Esophagus squamous epithelium (tissue), 5 donors: ENCODE measurements around the gene NUP133. TPM values are rescaled to one million over a fixed set of nuclear protein-coding genes. Genes with fewer than 3 reads are reported as not detected.

Experiments used
- DNase-seq: peaks from one replicate; lab custom pipeline; 2025; lab: John Stamatoyannopoulos, UW
- H3K27ac ChIP-seq, 4 donors: fragments of 200-600 bp; sonication (generic); one replicate each; pipeline ENCODE4 v1.5.1; 2016 to 2019; ENCODE audit warnings: mild to moderate bottlenecking in 1 of 4
- H3K27me3 ChIP-seq, 4 donors: fragments of 200-600 bp; sonication (generic); 1 replicate in 3 of 4; 2 replicates in 1 of 4; pipeline versions ENCODE4 v1.5.1 to v1.6.0; 2017 to 2021; ENCODE audit warnings: antibody characterized with exemption in 1 of 4
- H3K36me3 ChIP-seq, 3 donors: fragments of 200-600 bp; sonication (generic); one replicate each; pipeline ENCODE4 v1.5.1; 2016 to 2019
- H3K4me1 ChIP-seq, 3 donors: fragments of 200-600 bp; sonication (generic); one replicate each; pipeline ENCODE4 v1.5.1; 2017 to 2019
- H3K4me3 ChIP-seq, 4 donors: fragments of 200-600 bp; sonication (generic); 1 replicate in 3 of 4; 2 replicates in 1 of 4; pipeline ENCODE4 v1.5.1; 2016 to 2019; ENCODE audit warnings: mild to moderate bottlenecking in 2 of 4, moderate library complexity in 1 of 4
- H3K9me3 ChIP-seq, 3 donors: fragments of 200-600 bp; sonication (generic); one replicate each; pipeline ENCODE4 v1.5.1; 2016 to 2019
- POLR2A ChIP-seq, 4 donors: fragments of 450-650 bp; IDR thresholded peaks; one replicate each; pipeline ENCODE4 v1.6.1; 2017; ENCODE audit warnings: antibody characterized with exemption in 4 of 4, mild to moderate bottlenecking in 4 of 4, moderate library complexity in 3 of 4
- WGBS, 2 donors: methylation state at CpG; one replicate each; pipeline ENCODE4 v1.1.5; 2018; 5-methylcytosine and 5-hydroxymethylcytosine counted together
- intact Hi-C: fragments of 100-400 bp; cut with DNase I; formaldehyde crosslinking; loops from one replicate; pipeline ENCODE4 v1.15.0; 2022
- total RNA-seq, 4 donors: library from RNA; depleted of rRNA; stranded (reverse); fragments of >200 nt; gene quantifications; one replicate each; pipeline ENCODE4 v1.1.0, GENCODE V29; 2016
- TF ChIP-seq, protein P1 (sequence below), 6 experiments: fragments of 450-650 bp in 4 of 6; fragments of 200-600 bp in 2 of 6; sonication (generic) in 2 of 6; IDR thresholded peaks; one replicate each; pipeline ENCODE4 v1.5.1; 2016 to 2019; ENCODE audit warnings: antibody characterized with exemption in 6 of 6, mild to moderate bottlenecking in 4 of 6, moderate library complexity in 4 of 6
- donor health status: DM: yes; HTN: yes; CAD: no.

Gene NUP133
- total RNA-seq, 4 donors from 2014 or later, result 11.1 to 29.3 (median 22.0) TPM

- no peaks in the 10 kb centered on the region for H3K9me3 ChIP-seq
- H3K4me1 ChIP-seq, result no peaks in the 10 kb centered on the region
- H3K4me3 ChIP-seq, result no peak overlapping the region
- intact Hi-C loops, result no loop called here
- peaks cover 0 to 97% (median 10%) of the 10 kb centered on the region in 3 donors for H3K36me3 ChIP-seq
- H3K27ac ChIP-seq, result no peak overlapping the region
- DNase-seq, result no peak
- TF ChIP-seq, protein P1, sequence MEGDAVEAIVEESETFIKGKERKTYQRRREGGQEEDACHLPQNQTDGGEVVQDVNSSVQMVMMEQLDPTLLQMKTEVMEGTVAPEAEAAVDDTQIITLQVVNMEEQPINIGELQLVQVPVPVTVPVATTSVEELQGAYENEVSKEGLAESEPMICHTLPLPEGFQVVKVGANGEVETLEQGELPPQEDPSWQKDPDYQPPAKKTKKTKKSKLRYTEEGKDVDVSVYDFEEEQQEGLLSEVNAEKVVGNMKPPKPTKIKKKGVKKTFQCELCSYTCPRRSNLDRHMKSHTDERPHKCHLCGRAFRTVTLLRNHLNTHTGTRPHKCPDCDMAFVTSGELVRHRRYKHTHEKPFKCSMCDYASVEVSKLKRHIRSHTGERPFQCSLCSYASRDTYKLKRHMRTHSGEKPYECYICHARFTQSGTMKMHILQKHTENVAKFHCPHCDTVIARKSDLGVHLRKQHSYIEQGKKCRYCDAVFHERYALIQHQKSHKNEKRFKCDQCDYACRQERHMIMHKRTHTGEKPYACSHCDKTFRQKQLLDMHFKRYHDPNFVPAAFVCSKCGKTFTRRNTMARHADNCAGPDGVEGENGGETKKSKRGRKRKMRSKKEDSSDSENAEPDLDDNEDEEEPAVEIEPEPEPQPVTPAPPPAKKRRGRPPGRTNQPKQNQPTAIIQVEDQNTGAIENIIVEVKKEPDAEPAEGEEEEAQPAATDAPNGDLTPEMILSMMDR (IDR thresholded peaks at IDR 0.05), result no peak
- no peak for TF ChIP-seq POLR2A (IDR thresholded peaks at IDR 0.05)
- H3K27me3 ChIP-seq, result no peaks in the 10 kb centered on the region
- 90% methylated on average over 11 of the region's 11 CpGs for WGBS, 2 donors
Measured at GRCh38 chr1:229447809-229448252, 60.3 kb downstream of the NUP133 start.

DNA sequence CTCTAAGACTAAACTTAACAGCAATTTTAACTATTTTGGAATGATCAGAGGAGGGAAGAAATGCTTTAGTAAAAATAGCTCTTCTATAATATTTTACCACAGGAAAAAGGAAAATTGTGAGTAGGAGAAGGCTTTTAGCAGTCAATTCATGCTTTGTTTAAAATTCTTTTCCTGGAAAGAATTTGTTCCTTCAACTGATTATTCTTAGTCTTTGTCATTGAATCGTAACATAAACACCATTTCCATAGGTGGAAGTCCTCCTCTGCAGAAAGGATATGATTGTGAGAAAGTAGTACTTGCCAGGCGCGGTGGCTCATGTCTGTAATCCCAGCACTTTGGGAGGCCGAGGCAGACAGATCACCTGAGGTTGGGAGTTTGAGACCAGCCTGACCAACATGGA is 62.3 kb downstream of the NUP133 start:
- WGBS, 2 donors, result 97 to 98% methylated on average over 3 of the region's 4 CpGs
- no peak overlapping the region for H3K27ac ChIP-seq
- peaks cover 0 to 99% (median 6%) of the 10 kb centered on the region in 3 donors for H3K36me3 ChIP-seq
- intact Hi-C loops, result no loop called here
- TF ChIP-seq, protein P1 (IDR thresholded peaks at IDR 0.05), result no peak
- no peak for TF ChIP-seq POLR2A (IDR thresholded peaks at IDR 0.05)
- no peaks in the 10 kb centered on the region for H3K9me3 ChIP-seq
- H3K4me3 ChIP-seq, result no peak overlapping the region
- no peak for DNase-seq
- no peaks in the 10 kb centered on the region for H3K27me3 ChIP-seq
- H3K4me1 ChIP-seq, result no peaks in the 10 kb centered on the region

DNA sequence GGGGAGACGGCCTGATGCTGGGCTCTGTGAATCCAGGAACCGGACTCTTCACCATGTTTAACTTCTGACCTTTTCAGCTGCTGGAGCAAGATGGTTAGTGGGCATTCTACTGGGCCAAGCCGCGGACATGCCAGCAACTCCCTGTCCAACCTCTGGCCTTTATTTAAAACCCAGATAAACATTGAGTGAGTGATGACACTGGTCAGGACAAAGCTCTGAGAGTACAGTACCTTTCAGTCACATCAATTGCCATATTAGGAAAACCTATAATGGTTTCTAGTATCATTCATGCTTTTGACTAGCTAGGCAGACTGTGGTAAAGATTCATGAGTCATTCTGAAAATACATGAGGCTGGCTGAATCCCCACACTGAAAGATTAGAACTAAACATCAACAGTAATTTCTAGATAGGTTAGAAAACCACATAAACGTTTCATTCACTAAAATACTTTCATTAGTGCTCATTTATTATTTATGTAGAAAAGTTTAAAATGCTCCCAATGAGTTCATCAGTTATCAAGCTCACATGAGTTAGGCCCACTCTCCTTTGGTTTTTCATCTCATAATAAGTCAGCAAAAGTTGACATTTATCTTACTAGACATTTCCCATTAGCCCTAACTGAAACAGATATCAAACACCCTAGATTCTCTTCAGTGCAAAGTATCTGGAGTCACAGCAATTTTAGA is 67.1 kb downstream of the NUP133 start:
- 66 to 76% methylated on average over 5 of the region's 5 CpGs for WGBS, 2 donors
- intact Hi-C loops, result no loop called here
- TF ChIP-seq, protein P1 (IDR thresholded peaks at IDR 0.05), result no peak
- no peak for TF ChIP-seq POLR2A (IDR thresholded peaks at IDR 0.05)
- no peak overlapping the region for H3K27ac ChIP-seq
- peaks cover 0 to 6% (median 0%) of the 10 kb centered on the region in 4 donors for H3K27me3 ChIP-seq
- H3K36me3 ChIP-seq, result peaks cover 0 to 73% (median 12%) of the 10 kb centered on the region in 3 donors
- no peak for DNase-seq
- no peak overlapping the region for H3K4me3 ChIP-seq
- H3K4me1 ChIP-seq, result no peaks in the 10 kb centered on the region
- no peaks in the 10 kb centered on the region for H3K9me3 ChIP-seq

GRCh38 chr1:229438021-229438420 is 70.1 kb downstream of the NUP133 start:
- Histone ChIP-seq H3K4me3 (no peak overlapping the region), H3K9me3 (no peaks in the 10 kb centered on the region), H3K27me3 (peaks cover 15 to 35% (median 18%) of the 10 kb centered on the region in 4 donors), H3K4me1 (peaks cover 6 to 18% (median 9%) of the 10 kb centered on the region in 3 donors), H3K36me3 (peaks cover 0 to 43% (median 6%) of the 10 kb centered on the region in 3 donors), H3K27ac (no peak overlapping the region)
- intact Hi-C loops, result no loop called here
- 90 to 93% methylated on average over 2 to 3 of the region's 3 CpGs for WGBS, 2 donors
- no peak for TF ChIP-seq POLR2A (IDR thresholded peaks at IDR 0.05)
- no peak for DNase-seq

DNA sequence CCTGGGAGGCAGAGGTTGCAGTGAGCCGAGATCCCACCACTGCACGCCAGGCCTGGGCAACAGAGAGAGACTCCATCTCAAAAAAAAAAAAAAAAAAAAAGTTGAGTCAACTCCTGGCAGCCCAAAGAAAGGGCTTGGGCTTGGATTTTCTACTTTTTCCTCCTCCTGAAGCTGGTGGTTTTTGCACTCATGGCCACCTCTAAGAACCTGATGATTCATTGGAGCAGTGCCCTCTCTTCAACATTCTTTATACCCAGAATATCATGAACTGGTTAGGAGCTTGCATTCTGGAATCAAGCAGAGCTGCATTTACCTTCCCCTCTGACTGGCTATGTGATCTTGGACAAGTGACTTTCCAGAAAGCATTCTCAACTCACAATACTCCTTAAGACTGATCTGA is 70.7 kb downstream of the NUP133 start:
- TF ChIP-seq, protein P1 (IDR thresholded peaks at IDR 0.05), result no peak
- H3K36me3 ChIP-seq, result peaks cover 0 to 37% (median 6%) of the 10 kb centered on the region in 3 donors
- 100% methylated on average over 2 of the region's 2 CpGs; no CpG with 5 or more reads in 1 of the 2 donors for WGBS, 2 donors

More for the DNA sequence above, 70.7 kb downstream of the NUP133 start:
- H3K27ac ChIP-seq, result no peak overlapping the region
- intact Hi-C loops, result no loop called here
- peaks cover 7 to 24% (median 9%) of the 10 kb centered on the region in 3 donors for H3K4me1 ChIP-seq
- H3K9me3 ChIP-seq, result no peaks in the 10 kb centered on the region
- DNase-seq, result no peak
- H3K4me3 ChIP-seq, result no peak overlapping the region
- peaks cover 20 to 41% (median 23%) of the 10 kb centered on the region in 4 donors for H3K27me3 ChIP-seq
